K562 (cell line): ENCODE results near the gene GARNL3. TPM values are rescaled to one million over a fixed set of nuclear protein-coding genes. Genes with fewer than 3 reads are reported as not detected.

ENCODE experiments used
- ATAC-seq: fragments of 200-7000 bp; cut with Tn5 transposase; 3 replicates; pipeline ENCODE4 v1.9.1; 2020; ENCODE audit warnings: moderate library complexity
- BruUV-seq: library from RNA; stranded (reverse); fragments of 400-500 nt; replicated peaks from 2 replicates; lab custom pipeline; 2021; lab: Mats Ljungman, UMichigan
- CTCF ChIA-PET: fragments of 300-600 bp; formaldehyde crosslinking; extraction: SDS; loops from one replicate; lab custom pipeline; 2021; ENCODE audit warnings: low intra/inter-chr PET ratio; lab: Yijun Ruan, JAX
- POLR2A ChIA-PET: fragments of 300-600, 350-650 bp; sonication (Branson Sonifier 250); formaldehyde crosslinking; extraction: SDS; loops from one replicate; lab custom pipeline; 2021; ENCODE audit warnings: antibody characterized with exemption, inconsistent platforms; lab: Yijun Ruan, JAX
- DNase-seq, 4 experiments: peaks; one replicate each; pipeline versions ENCODE4 v3.0.0 to v3.0.0-alpha.2; 2011 to 2018; ENCODE audit warnings: low spot score in 3 of 4, mixed read lengths in 3 of 4; ENCODE audit errors: extremely low read depth in 1 of 4
- FAIRE-seq: peaks from 2 replicates; lab custom pipeline; 2011; peaks lifted over from hg19 to GRCh38; lab: Jason Lieb, UNC
- H2AFZ ChIP-seq: 2 replicates; pipeline ENCODE4 v1.6.0; 2011; ENCODE audit warnings: low read depth, low read length, control low read depth, inconsistent platforms
- H3K27ac ChIP-seq: fragments of 200-600 bp; 3 replicates; pipeline ENCODE4 v1.8.0; 2011; ENCODE audit warnings: low read depth, mild to moderate bottlenecking, control low read depth, inconsistent platforms, low read length, moderate library complexity, mixed read lengths; ENCODE audit errors: extremely low read depth
- H3K27me3 ChIP-seq, 2 experiments: fragments of 300-600 bp in 1 of 2; 2 replicates in 1 of 2; 3 replicates in 1 of 2; pipeline versions ENCODE4 v1.6.0 to v1.8.0; 2011; ENCODE audit warnings: inconsistent platforms in 2 of 2, low read length in 2 of 2, mild to moderate bottlenecking in 1 of 2, mixed read lengths in 1 of 2, moderate library complexity in 1 of 2; ENCODE audit not compliant: control insufficient read depth in 2 of 2, insufficient read depth in 2 of 2
- H3K36me3 ChIP-seq: fragments of 300-600 bp; 3 replicates; pipeline ENCODE4 v1.8.0; 2011; ENCODE audit warnings: mild to moderate bottlenecking, low read length, inconsistent platforms; ENCODE audit not compliant: control insufficient read depth, insufficient read depth
- H3K4me1 ChIP-seq, 2 experiments: fragments of 200-600 bp in 1 of 2; replicated peaks in 1 of 2; 2 replicates in 1 of 2; 3 replicates in 1 of 2; pipeline versions ENCODE4 v1.5.1 to v1.8.0; 2011; ENCODE audit warnings: inconsistent platforms in 2 of 2, low read length in 2 of 2, mild to moderate bottlenecking in 1 of 2, mixed read lengths in 1 of 2, moderate library complexity in 1 of 2; ENCODE audit not compliant: control insufficient read depth in 2 of 2, insufficient read depth in 2 of 2
- H3K4me2 ChIP-seq: 2 replicates; pipeline ENCODE4 v1.6.1; 2011; ENCODE audit warnings: low read length, control low read depth, inconsistent platforms, mixed read lengths; ENCODE audit not compliant: insufficient read depth
- H3K4me3 ChIP-seq: fragments of 200-600 bp; sonication (generic), shearing (Covaris generic); 2 replicates; pipeline ENCODE4 v1.5.1; 2016; ENCODE audit warnings: control low read depth, inconsistent platforms
- H3K79me2 ChIP-seq: fragments of 200-600 bp; 3 replicates; pipeline ENCODE4 v1.8.0; 2011; ENCODE audit warnings: low read length, inconsistent platforms; ENCODE audit not compliant: control insufficient read depth, insufficient read depth
- H3K9ac ChIP-seq, 2 experiments: 2 replicates each; pipeline versions ENCODE4 v1.6.0 to v1.6.1; 2011; ENCODE audit warnings: low read depth in 2 of 2, low read length in 2 of 2, control low read depth in 1 of 2, inconsistent platforms in 1 of 2, mild to moderate bottlenecking in 1 of 2, mixed read lengths in 1 of 2; ENCODE audit not compliant: insufficient read depth in 1 of 2
- H3K9me1 ChIP-seq: one replicate; pipeline ENCODE4 v1.6.0; 2011; ENCODE audit warnings: inconsistent platforms, mild to moderate bottlenecking, low read length, moderate library complexity; ENCODE audit not compliant: control insufficient read depth, insufficient read depth
- H3K9me3 ChIP-seq: replicated peaks from 2 replicates; pipeline ENCODE4 v1.5.1; 2011; ENCODE audit warnings: low read depth, low read length, inconsistent platforms; ENCODE audit not compliant: control insufficient read depth, insufficient read depth
- H4K20me1 ChIP-seq: replicated peaks from 2 replicates; pipeline ENCODE4 v1.6.1; 2011; ENCODE audit warnings: low read length, inconsistent platforms, mixed read lengths; ENCODE audit not compliant: control insufficient read depth, insufficient read depth
- BCLAF1 ChIP-seq, 2 experiments: fragments of 450-650 bp in 1 of 2; IDR thresholded peaks; 2 replicates each; pipeline ENCODE4 v1.6.1; 2011 to 2017; ENCODE audit warnings: low read depth in 2 of 2, antibody characterized with exemption in 1 of 2, borderline replicate concordance in 1 of 2, low read length in 1 of 2, mild to moderate bottlenecking in 1 of 2, mixed read lengths in 1 of 2; ENCODE audit not compliant: control insufficient read depth in 1 of 2
- CEBPG ChIP-seq, 3 experiments: fragments of 200-800 bp in 1 of 3; sonication (Bioruptor generic) in 1 of 3; sonication (generic) in 1 of 3; formaldehyde crosslinking in 1 of 3; IDR thresholded peaks in 2 of 3; conservative IDR thresholded peaks in 1 of 3; 2 replicates each; pipeline versions ENCODE4 v1.6.1 to v1.8.0; 2016 to 2022; ENCODE audit warnings: missing compliant biosample characterization in 2 of 3, missing genetic modification characterization in 2 of 3, mild to moderate bottlenecking in 1 of 3, missing genetic modification reagents in 1 of 3
- TRIM28 ChIP-seq: fragments of 450-650 bp; IDR thresholded peaks from 2 replicates; pipeline ENCODE4 v1.6.1; 2017
- WGBS: fragments of 100-300 bp; shearing (Covaris generic); methylation state at CpG from one replicate; pipeline ENCODE4 v1.1.6; 2016; ENCODE audit warnings: low coverage, mixed read lengths; ENCODE audit not compliant: insufficient coverage; ENCODE audit errors: missing lambda C conversion rate; 5-methylcytosine and 5-hydroxymethylcytosine counted together
- in situ Hi-C: fragments of 300-500 bp; cut with MboI; formaldehyde crosslinking; loops from 4 replicates; pipeline ENCODE4 v1.15.0; 2018; ENCODE audit warnings: inconsistent platforms, mixed read lengths
- intact Hi-C: fragments of 100-400 bp; cut with micrococcal nuclease; formaldehyde crosslinking; loops from 2 replicates; pipeline ENCODE4 v1.14.2; 2022
- polyA plus RNA-seq, 8 experiments: library from polyadenylated mRNA; depleted of rRNA in 4 of 8; stranded (reverse) in 5 of 8; unstranded in 3 of 8; fragments of >200 nt; fragmentation: Nextera tagmentation in 2 of 8; fragmentation: Illumina TruSeq in 1 of 8; extraction: Ambion mirVana in 2 of 8; extraction: Trizol in 1 of 8; gene quantifications; 2 replicates each; pipeline versions ENCODE4 v1.2.1 to v1.2.3, GENCODE V29; 2011 to 2014; ENCODE audit warnings: inconsistent platforms in 1 of 8, missing spikeins in 1 of 8
- total RNA-seq, 7 experiments: library from RNA; depleted of rRNA in 6 of 7; stranded (reverse); fragments of >200 nt in 6 of 7; fragmentation: Illumina TruSeq in 2 of 7; extraction: Trizol in 2 of 7; gene quantifications; 2 replicates each; pipeline versions ENCODE4 v1.2.1 to v1.2.3, GENCODE V29; 2011 to 2021; ENCODE audit warnings: low replicate concordance in 1 of 7

The GARNL3 gene
- total and polyA plus RNA-seq, 9 of the 15 experiments (the other 6 are each of a cell fraction or from before 2014, with no cell fraction given): 0.35 to 2.7 (median 1.6) TPM

- Histone ChIP-seq H3K79me2 (no peaks in the 10 kb centered on the region), H3K4me1 (no peaks in the 10 kb centered on the region; a peak in 1 of 5 replicates), H2AFZ (no peak overlapping the region), H3K9me1 (no peaks in the 10 kb centered on the region), H3K9ac (no peak overlapping the region), H3K4me2 (no peak overlapping the region), H3K9me3 (no peaks in the 10 kb centered on the region), H4K20me1 (no peaks in the 10 kb centered on the region), H3K4me3 (no peak overlapping the region), H3K27me3 (peaks cover 3 to 17% of the 10 kb centered on the region in 2 experiments; a peak in 4 of 5 replicates), H3K27ac (no peak overlapping the region), H3K36me3 (no peaks in the 10 kb centered on the region)
- TF ChIP-seq TRIM28 (no peak), BCLAF1 (IDR thresholded peaks at IDR 0.05; ENCODE audit: borderline replicate concordance in 1 of 2, control insufficient read depth in 1 of 2, low read depth in 2 of 2, low read length in 1 of 2) (no peak), CEBPG (CRISPR knock-in tag; IDR thresholded peaks at IDR 0.05) (no peak), CEBPG (tag; conservative IDR thresholded peaks at IDR 0.05 in 1 of 2, IDR thresholded peaks at IDR 0.05 in 1 of 2) (peak in 1 of 2 experiments; percentile 50; a peak in 1 of 4 replicates)
- in situ Hi-C loops (no loop called here), intact Hi-C loops (no loop called here)
- ChIA-PET POLR2A (no interaction called here), CTCF (no interaction called here)
- ATAC-seq: no peak
- WGBS: 6% methylated on average over 5 of the region's 5 CpGs
- DNase-seq: no peak
- no peak for FAIRE-seq
- no TSS peak for BruUV-seq
These were observed 28.8 kb downstream of the GARNL3 start for GRCh38 chr9:127293328-127293727.
